SU-DHL-6 (cell line): ENCODE results near the gene INPP5B.

Source experiments
- CTCF ChIP-seq: fragments of 200-600 bp; sonication (generic); IDR thresholded peaks from one replicate; pipeline ENCODE4 v1.5.1; 2017; ENCODE audit warnings: antibody characterized with exemption, mild to moderate bottlenecking, low read length, moderate library complexity; ENCODE audit not compliant: insufficient read depth, poor library complexity, severe bottlenecking
- EZH2phosphoT487 ChIP-seq: fragments of 200-600 bp; sonication (generic), shearing (Covaris generic); conservative IDR thresholded peaks from 2 replicates; pipeline ENCODE4 v1.6.1; 2018; ENCODE audit warnings: mild to moderate bottlenecking, antibody characterized with exemption, low read length, moderate library complexity, mixed read lengths

GRCh38 chr1:37948166-37948565 is 1.3 kb upstream of the INPP5B start:
- no peak for TF ChIP-seq CTCF
- TF ChIP-seq EZH2phosphoT487 = no peak
